Right forelimb (tissue), 1 donor: ENCODE measurements around the gene RPS6KA2.

Experiments used
- DNase-seq: peaks from one replicate; pipeline ENCODE4 v3.0.0-alpha.2; 2018

Gene RPS6KA2

GRCh38 chr6:166633732-166634535, 6.9 kb upstream of the RPS6KA2 start:
- DNase-seq = no peak

- no peak for DNase-seq
Observed at GRCh38 chr6:166632731-166633130, 5.7 kb upstream of the RPS6KA2 start.

- no peak for DNase-seq
Observed at GRCh38 chr6:166630462-166630861, 3.4 kb upstream of the RPS6KA2 start.

- no peak for DNase-seq
Observed at GRCh38 chr6:166629628-166630027, 2.6 kb upstream of the RPS6KA2 start.

GRCh38 chr6:166627875-166628801, 1.1 kb upstream of the RPS6KA2 start:
- DNase-seq = no peak

GRCh38 chr6:166626177-166627032, 646 bp downstream of the RPS6KA2 start:
- DNase-seq = peak; percentile 52

GRCh38 chr6:166625356-166625755, 1.7 kb downstream of the RPS6KA2 start:
- peak; percentile 44 for DNase-seq

- peak; percentile 26 for DNase-seq
Observed at GRCh38 chr6:166624275-166624674, 2.8 kb downstream of the RPS6KA2 start.

- DNase-seq = peak; percentile 17
Observed at GRCh38 chr6:166623318-166623717, 3.7 kb downstream of the RPS6KA2 start.

- DNase-seq = peak; percentile 24
Observed at GRCh38 chr6:166621114-166621540, 5.9 kb downstream of the RPS6KA2 start.

GRCh38 chr6:166620478-166621113, 6.5 kb downstream of the RPS6KA2 start:
- peak; percentile 23 for DNase-seq

GRCh38 chr6:166619912-166620311, 7.1 kb downstream of the RPS6KA2 start:
- DNase-seq = peak; percentile 61

GRCh38 chr6:166618866-166619761, 7.9 kb downstream of the RPS6KA2 start:
- peak; percentile 41 for DNase-seq

GRCh38 chr6:166618251-166618650, 8.8 kb downstream of the RPS6KA2 start:
- DNase-seq = peak; percentile 19

GRCh38 chr6:166617359-166617758, 9.7 kb downstream of the RPS6KA2 start:
- no peak for DNase-seq

- peak; percentile 25 for DNase-seq
Observed at GRCh38 chr6:166616261-166617238, 10.5 kb downstream of the RPS6KA2 start.

GRCh38 chr6:166615059-166615770, 11.8 kb downstream of the RPS6KA2 start:
- peak; percentile 26 for DNase-seq

- no peak for DNase-seq
Observed at GRCh38 chr6:166614589-166614988, 12.5 kb downstream of the RPS6KA2 start.

- DNase-seq = peak; percentile 27
Observed at GRCh38 chr6:166614171-166614583, 12.9 kb downstream of the RPS6KA2 start.
